ENCODE results near the gene PRDM16. TPM values are rescaled to one million over a fixed set of nuclear protein-coding genes. Genes with fewer than 3 reads are reported as not detected.

The PRDM16 gene
- total RNA-seq, 4 donors from 2014 or later: 0.26 to 7.7 (median 0.35) TPM; not detected in 1

DNA sequence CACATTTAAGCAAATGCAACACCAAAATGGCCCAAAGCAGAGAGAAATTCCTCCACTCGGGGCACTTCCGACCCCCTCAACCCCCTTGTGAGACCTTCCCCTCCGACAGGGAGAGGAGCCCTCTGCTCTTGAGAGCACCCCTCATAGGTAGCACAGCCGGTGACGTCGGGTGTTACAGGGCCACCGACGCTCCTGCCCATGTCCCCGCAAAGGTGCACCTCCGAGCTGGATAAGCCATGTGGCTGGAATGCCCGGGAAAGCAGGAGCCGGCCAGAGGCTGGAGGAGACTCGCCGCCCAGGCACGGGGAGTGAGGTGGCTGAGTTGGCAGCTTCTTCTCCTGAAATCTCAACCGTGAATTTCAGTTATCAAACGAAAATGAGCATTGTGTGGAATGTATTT lies 318.4 kb downstream of the PRDM16 start:
- Histone ChIP-seq H3K4me3 (no peak overlapping the region), H3K27ac (no peak overlapping the region), H3K9me3 (no peaks in the 10 kb centered on the region), H3K4me1 (no peaks in the 10 kb centered on the region), H3K36me3 (no peaks in the 10 kb centered on the region), H3K27me3 (peaks cover 0 to 22% of the 10 kb centered on the region in 2 donors)
- DNase-seq: no peak
- intact Hi-C loops (cut with DNase I; ENCODE audit: low total_unique reads): no loop called here
- TF ChIP-seq, protein P1, sequence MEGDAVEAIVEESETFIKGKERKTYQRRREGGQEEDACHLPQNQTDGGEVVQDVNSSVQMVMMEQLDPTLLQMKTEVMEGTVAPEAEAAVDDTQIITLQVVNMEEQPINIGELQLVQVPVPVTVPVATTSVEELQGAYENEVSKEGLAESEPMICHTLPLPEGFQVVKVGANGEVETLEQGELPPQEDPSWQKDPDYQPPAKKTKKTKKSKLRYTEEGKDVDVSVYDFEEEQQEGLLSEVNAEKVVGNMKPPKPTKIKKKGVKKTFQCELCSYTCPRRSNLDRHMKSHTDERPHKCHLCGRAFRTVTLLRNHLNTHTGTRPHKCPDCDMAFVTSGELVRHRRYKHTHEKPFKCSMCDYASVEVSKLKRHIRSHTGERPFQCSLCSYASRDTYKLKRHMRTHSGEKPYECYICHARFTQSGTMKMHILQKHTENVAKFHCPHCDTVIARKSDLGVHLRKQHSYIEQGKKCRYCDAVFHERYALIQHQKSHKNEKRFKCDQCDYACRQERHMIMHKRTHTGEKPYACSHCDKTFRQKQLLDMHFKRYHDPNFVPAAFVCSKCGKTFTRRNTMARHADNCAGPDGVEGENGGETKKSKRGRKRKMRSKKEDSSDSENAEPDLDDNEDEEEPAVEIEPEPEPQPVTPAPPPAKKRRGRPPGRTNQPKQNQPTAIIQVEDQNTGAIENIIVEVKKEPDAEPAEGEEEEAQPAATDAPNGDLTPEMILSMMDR (IDR thresholded peaks at IDR 0.05): no peak
- no peak for TF ChIP-seq POLR2A (IDR thresholded peaks at IDR 0.05)

DNA sequence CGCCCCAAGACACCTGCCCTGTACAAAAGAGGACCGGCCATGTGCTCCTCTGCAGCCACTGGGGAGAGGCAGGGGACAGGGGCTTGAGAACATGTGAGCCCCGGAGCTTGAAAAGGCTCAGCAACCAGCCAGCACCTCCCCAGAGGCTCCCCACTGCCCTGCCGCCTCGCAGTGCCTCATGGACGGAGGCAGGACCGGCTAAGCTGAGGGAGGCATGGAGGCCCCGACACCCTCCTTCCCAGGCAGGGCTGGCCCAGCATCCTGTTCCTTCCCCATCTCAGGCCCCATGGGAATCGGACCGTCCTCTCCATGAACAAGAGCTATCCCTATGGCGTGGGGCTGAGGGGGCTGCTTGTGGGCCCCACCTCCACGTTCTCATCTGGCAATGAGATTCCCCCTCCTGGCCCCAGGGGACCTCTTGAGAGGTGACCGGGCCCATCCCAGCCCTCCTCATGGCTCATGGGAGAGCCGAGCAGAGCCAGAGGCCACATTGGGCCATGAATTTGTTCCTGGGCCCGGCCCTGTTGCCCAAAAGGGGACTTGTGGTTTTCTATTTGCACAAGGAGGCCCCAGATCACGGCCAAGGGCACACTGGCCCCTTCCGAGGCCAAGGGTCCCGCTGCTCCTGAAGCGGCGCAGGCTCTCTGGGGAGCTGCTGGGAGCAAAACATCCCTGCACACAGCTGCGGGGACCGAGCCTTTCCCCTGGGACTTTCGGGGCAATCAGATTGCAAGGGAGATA lies 320.3 kb downstream of the PRDM16 start:
- Histone ChIP-seq H3K27me3 (peaks cover 0 to 40% of the 10 kb centered on the region in 2 donors), H3K4me1 (peaks cover 0 to 13% of the 10 kb centered on the region in 2 donors)

DNA sequence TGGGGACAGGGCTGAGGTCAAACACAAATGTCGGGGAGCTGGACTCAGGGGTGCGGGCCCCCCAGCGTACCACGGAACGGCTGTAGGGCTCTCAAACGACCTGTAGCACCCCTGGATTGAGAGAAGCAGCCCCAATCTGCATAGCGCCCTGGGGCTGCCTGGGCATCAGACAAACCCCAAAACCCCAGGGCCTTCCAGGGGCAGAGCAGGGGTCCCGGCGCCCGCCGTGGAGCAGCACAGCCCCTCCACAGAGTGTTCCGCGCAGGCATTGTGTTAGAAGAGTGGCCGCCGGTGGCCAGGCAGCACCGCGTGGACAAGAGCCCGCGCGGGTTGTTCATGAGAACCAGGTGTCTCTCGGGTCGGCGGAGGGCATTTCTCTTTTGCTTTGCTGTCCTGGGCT lies 321.3 kb downstream of the PRDM16 start:
- DNase-seq: no peak
- no peaks in the 10 kb centered on the region for H3K9me3 ChIP-seq
- no peak overlapping the region for H3K4me3 ChIP-seq
- peaks cover 0 to 50% of the 10 kb centered on the region in 2 donors for H3K27me3 ChIP-seq
- no peaks in the 10 kb centered on the region for H3K36me3 ChIP-seq
- H3K4me1 ChIP-seq: peaks cover 0 to 14% of the 10 kb centered on the region in 2 donors
- H3K27ac ChIP-seq: no peak overlapping the region
- no peak for TF ChIP-seq POLR2A (IDR thresholded peaks at IDR 0.05)
- intact Hi-C loops (cut with DNase I; ENCODE audit: low total_unique reads): no loop called here

More for the DNA sequence above, 320.3 kb downstream of the PRDM16 start:
- Histone ChIP-seq H3K4me3 (no peak overlapping the region), H3K36me3 (no peaks in the 10 kb centered on the region), H3K9me3 (no peaks in the 10 kb centered on the region), H3K27ac (no peak overlapping the region)
- no peak for DNase-seq
- intact Hi-C loops (cut with DNase I; ENCODE audit: low total_unique reads): no loop called here
- TF ChIP-seq, protein P1 (IDR thresholded peaks at IDR 0.05): no peak
- no peak for TF ChIP-seq POLR2A (IDR thresholded peaks at IDR 0.05)

DNA sequence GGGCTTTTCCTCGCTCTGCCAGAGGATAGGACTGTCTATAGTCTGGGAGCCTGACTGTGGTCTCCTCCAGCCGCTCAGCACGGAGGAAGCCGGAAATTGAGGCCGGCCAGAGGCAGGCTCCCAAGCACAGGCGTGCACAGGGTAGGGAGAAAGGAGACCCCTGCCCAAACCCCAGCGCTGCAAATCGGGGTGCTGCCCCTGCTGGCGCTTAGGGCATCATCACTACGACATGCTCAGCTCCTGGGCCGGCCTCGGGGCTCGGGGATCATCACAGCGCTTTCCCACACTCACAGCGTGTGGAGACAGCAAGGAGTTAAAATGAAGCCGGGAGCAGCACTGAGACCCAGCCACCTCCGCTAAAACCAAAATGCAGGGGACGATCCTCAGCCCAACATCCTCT lies 322.7 kb downstream of the PRDM16 start:
- DNase-seq: no peak
- no peak for TF ChIP-seq POLR2A (IDR thresholded peaks at IDR 0.05)
- TF ChIP-seq, protein P1 (IDR thresholded peaks at IDR 0.05): no peak

DNA sequence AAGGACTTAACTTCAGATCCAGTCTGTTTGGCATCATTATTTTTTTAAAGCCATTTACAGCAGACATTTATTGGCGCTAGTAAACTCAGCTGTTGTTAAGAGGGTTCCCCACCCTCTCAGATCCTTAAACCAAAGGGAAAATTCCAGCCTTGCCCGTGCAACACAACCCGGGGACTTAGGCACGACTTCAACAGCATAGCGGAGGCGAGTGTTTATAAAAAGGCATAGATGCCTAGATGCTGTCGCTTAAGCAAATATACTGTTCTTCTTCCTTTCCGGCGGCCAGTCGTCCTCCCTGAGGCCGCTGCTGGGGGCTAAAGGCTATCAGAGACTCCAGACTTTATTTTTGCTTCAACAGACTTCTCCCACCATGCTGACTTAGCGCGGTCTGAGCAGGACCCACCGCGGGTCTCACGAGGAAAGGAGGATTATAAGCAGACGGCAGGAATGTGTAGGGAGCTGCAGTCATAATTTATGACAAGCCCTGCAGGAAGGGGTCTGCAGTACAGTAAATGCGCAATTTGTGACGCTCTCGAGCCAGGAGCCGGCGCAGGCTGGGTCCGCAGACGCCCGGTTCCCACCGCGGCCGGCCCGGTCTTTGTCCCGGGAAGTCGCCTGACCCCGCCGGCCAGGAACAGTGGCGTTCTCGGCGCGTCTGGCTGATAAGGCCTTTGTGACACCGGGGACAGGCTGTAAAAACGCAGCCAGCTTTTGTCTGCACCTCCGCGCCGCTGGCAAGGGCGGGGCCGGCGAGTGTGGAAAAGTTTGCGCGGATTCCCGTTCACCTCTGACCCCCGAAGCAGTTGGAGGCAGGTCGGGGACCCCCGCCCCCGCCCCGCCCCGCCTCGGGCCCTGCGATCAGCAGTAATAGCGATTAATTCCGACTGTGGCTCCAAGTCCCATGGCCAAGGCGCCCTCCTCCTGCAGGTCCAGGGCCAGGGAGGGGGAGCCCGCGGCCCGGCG lies 324.3 kb downstream of the PRDM16 start:
- Histone ChIP-seq H3K9me3 (no peaks in the 10 kb centered on the region), H3K4me1 (peaks cover 0 to 14% of the 10 kb centered on the region in 2 donors), H3K36me3 (no peaks in the 10 kb centered on the region), H3K27ac (no peak overlapping the region), H3K27me3 (peaks cover 0 to 61% of the 10 kb centered on the region in 2 donors), H3K4me3 (no peak overlapping the region)
- intact Hi-C loops (cut with DNase I; ENCODE audit: low total_unique reads): no loop called here
- DNase-seq: no peak
- TF ChIP-seq POLR2A (IDR thresholded peaks at IDR 0.05): no peak
- TF ChIP-seq, protein P1 (IDR thresholded peaks at IDR 0.05): no peak

More for the DNA sequence above, 322.7 kb downstream of the PRDM16 start:
- intact Hi-C loops (cut with DNase I; ENCODE audit: low total_unique reads): no loop called here
- H3K27ac ChIP-seq: no peak overlapping the region
- H3K36me3 ChIP-seq: no peaks in the 10 kb centered on the region
- peaks cover 0 to 14% of the 10 kb centered on the region in 2 donors for H3K4me1 ChIP-seq
- no peaks in the 10 kb centered on the region for H3K9me3 ChIP-seq
- H3K27me3 ChIP-seq: peaks cover 0 to 55% of the 10 kb centered on the region in 2 donors
- H3K4me3 ChIP-seq: no peak overlapping the region

Data from uterus (tissue), 4 donors.